Non-pigmented ciliary epithelial cell (primary cell): ENCODE data around the gene SUGCT.
"Not testable (repeated sequence)": the region's sequence is repeated elsewhere in the genome, so short reads cannot be mapped to it uniquely, and the experiment has no call there.

Source experiments
- DNase-seq: peaks from one replicate; pipeline ENCODE4 v3.0.0-alpha.2; 2010; ENCODE audit warnings: low read depth

Gene SUGCT

GRCh38 chr7:40580776-40581175 is 446.0 kb downstream of the SUGCT start:
- DNase-seq = no peak

DNA sequence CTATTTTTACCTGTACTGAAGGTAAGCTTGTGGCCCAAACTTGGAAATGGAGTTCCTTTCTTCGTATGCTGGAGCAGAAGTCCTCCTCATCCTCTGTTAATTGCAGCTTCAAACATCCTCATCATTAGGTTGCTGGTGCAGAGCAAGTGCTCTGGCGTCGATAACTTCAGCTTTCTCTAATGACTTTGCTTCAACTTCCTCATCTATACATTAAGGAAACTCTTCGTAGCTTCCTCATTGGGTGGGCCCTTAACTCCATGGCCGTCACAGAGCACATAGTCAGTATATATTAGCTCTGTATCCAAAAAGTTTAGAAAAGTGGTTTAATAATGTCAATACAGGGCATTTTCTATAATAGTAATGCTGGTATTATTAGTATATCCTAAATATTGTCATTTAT is 447.7 kb downstream of the SUGCT start:
- DNase-seq = no peak

GRCh38 chr7:40583667-40584444 is 449.1 kb downstream of the SUGCT start:
- no peak for DNase-seq

- DNase-seq = no peak
Measured at GRCh38 chr7:40584667-40585433, 450.0 kb downstream of the SUGCT start.

- peak; percentile 57 for DNase-seq
Measured at GRCh38 chr7:40586197-40586596, 451.4 kb downstream of the SUGCT start.

DNA sequence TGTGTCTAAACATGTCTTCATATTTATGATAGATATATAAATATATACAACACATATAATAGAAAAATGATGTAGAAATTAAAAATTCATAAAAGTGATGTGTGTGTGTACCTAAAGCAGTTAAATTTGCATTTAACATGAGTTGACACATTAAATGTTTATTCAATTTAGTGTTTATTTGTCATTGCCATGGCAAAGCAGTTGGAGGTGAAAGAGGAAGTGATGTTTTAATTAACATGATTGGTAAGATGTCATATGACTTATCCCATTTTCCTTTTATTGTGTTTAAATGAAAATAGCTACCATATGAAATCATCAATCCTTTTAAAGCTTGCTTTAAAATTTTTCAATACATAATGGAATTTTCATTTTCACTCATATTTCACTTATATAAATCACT is 452.6 kb downstream of the SUGCT start:
- no peak for DNase-seq

DNA sequence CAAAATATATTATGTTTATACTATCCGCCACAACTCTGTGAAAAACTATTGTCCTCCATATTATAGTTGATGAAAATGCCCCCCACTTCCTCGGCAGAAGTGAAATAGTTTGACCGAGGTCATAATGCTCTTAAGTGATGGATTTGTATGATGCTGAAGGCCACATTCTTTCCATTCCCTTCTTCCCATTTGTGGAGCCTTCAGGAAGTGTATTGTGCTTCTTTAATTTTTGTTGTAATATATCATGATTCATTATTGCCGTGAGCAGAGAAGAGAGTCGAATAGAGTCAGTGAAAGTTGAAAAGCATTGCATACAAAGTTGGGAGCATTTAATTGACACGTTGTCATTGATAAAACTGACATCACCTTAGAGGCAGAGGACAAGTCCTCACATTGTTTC is 460.3 kb downstream of the SUGCT start:
- DNase-seq = no peak

GRCh38 chr7:40595832-40596231 is 461.0 kb downstream of the SUGCT start:
- DNase-seq = no peak

DNA sequence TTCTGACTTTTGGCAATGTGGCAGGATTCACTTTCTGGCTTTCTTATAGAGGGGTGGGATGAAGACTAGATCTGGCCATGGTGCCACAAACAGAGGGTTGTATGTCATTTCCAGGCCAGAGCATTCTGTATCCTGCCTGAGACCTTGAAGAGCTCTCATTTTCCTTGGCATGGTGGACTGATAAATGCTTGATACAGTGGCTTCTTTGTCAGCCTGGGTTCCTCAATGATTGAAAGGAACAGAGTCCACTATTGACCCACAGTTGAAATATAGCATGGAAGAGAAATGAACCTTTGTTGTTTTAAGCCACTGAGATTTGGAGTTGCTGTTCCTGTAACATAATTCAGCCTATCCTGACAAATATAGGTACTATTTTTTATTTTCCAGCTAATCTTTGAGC is 462.7 kb downstream of the SUGCT start:
- DNase-seq = no peak

DNA sequence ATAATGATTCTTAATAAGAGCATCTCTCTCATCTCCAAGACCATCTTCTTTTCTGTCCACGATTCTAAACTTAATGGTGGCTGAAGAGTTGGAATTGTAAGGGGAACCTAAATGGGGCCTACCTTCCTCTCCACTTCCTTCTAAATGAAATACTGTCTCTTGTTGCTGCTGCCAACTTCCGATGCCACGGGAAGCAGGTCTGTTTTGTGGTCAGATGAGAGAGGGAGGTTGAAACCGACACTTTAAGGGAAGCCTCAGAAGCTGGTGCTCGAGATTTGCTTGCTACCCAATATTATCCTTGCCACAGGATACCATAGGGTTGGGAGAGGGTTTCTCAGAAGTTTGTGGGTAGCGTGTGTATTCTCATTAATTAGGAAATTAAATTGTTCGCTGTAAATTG is 464.1 kb downstream of the SUGCT start:
- no peak for DNase-seq

GRCh38 chr7:40599836-40600235 is 465.0 kb downstream of the SUGCT start:
- DNase-seq = no peak

DNA sequence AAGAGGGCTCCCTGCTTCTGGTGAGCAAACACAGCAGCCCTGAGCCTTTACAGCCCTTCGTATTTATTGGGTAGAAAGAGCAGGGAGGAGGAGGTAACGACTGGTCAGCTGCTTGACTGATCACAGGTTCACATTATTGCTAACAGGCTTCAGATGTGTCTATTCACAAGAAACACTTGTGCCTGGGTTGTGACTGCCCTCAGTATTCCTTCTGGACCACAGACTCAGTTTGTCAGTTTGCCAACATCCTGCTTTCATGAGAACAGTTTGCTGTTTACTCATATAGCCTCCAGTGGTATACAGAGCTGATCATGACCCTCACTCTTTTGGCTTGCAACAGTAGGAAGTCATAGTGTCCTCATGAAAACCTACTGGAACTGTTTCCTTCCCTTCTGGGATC is 467.5 kb downstream of the SUGCT start:
- DNase-seq = not testable (repeated sequence)

- no peak for DNase-seq
Measured at GRCh38 chr7:40604601-40605438, 470.0 kb downstream of the SUGCT start.

DNA sequence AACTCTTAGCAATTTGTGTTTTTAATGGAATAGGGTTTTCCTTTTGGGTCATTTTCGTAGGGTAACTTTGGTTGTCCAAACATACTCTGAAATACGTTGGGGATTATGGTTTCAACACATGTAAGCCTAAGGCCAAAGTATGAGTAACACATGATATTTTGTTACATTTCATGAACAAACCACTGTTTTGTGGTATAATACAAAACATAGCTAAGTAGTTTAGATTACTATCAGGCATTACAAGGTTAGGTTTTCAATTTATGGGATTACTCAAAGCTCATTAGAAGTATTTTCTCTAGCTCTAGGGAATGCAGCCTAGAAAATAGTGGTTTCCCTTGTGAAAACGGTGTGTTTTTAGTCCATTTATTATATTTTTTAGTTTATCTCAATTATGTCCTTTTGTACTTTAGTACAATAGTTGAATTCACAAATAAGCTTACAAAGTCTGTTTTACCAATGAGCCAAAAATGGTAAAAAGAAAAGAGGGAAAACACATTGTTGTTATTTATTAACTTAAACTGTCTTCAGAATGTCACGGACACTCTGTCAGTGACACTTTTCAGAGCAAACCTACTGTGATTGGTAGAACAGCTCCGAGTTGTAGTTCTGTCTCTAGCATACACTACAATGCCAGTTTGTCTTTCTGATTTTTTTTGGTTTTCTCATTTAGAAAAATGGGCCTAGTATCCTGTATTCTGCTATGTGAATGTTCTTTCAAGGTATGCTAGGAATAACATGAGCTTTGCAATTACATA is 473.7 kb downstream of the SUGCT start:
- DNase-seq = no peak

DNA sequence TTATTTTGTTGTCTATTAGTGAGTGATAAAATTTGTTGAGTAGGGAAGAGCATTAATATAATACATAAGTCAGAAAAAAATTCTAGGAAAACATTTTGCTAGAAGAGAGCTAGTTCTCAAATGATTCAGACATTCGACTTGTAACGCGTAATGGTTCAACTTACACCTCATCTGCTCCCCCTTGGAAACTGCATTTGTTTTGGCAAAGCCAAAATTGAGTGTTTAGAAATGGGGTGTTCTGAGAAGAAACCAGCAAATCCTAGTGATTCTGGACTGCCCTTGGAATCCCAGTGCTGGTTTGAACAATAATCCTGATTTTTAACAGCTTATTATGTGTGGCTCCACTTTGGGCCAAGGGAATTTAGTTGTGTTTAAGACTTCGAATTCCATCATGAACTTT is 475.7 kb downstream of the SUGCT start:
- no peak for DNase-seq

- DNase-seq = no peak
Measured at GRCh38 chr7:40611095-40611871, 476.5 kb downstream of the SUGCT start.

- DNase-seq = no peak
Measured at GRCh38 chr7:40612298-40612697, 477.5 kb downstream of the SUGCT start.

DNA sequence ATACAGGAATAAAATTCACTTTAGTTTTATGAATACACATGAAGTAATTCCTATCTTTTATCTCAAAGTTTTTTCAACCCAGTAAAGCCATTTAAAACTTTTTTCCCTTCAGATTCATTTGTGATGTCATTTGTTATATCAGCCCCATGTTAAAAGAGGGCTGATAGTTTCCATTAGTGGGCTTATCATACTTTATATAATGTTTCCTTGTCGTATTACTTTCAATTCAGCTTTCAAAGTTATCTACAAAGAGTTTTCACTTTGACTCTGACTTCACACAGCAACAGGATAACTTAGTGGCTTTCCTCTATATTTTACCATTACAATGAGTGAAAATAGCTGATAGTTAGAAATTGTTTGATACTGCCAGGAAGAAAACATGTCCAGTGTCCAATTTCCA is 484.8 kb downstream of the SUGCT start:
- DNase-seq = no peak

GRCh38 chr7:40621592-40621998 is 486.8 kb downstream of the SUGCT start:
- DNase-seq = no peak

DNA sequence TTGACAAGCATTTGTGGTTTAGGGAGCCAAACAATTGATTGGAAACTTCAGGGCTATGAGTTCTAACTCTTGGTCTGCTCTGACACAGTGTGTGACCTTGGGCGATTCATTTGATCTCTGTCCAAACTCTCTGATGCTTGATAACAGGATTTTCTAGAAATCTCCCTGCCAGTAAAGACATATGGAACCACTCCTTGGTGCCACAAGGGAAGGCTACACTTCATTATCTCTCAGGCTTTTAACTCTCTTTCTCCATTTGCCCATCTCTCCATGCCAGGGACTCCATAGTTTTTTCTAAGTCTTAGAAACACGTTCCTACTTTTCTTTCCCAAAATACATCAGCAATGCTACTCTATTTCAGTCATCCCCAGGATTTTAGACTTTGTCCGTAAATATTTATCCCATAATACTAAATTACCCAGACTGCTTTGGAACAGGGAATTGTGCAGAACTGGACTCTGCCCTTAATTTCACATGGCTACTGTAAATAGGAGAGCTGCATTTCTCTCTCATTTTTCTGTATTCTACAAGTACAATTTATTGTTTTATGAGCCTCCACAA is 488.2 kb downstream of the SUGCT start:
- DNase-seq = no peak

DNA sequence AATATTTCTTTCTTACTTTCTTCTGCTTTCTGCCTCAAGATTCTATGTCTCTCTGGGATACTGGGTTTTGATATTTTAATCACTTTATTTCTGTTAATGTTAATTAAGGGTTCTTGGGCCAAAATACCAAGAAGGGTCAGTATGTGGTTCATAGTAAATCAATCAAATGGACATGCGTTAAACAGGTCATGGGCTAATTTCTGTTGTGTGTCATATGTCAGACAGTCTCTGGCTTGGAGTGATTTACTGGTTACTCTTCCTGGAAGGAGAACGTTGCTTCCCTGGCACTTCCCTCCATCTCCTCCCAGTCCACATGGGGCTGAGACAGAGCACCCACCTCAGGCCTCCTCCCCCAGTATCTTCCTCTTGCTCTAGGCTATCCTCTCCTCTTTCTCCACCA is 489.1 kb downstream of the SUGCT start:
- DNase-seq = no peak
